ENCODE measurements around the gene GALNT2.

GALNT2 gene

GRCh38 chr1:230310381-230311163 lies 243.5 kb downstream of the GALNT2 start:
- no peaks in the 10 kb centered on the region for H3K36me3 ChIP-seq (ENCODE audit: insufficient read depth, low read length)
- H3K4me2 ChIP-seq (ENCODE audit: low read depth, low read length, poor library complexity, severe bottlenecking): no peak overlapping the region
- no peak overlapping the region for H3K9ac ChIP-seq (ENCODE audit: low read depth, low read length, poor library complexity, severe bottlenecking)
- H2AFZ ChIP-seq (ENCODE audit: low read length): peak overlapping the region; percentile 58; the same call in 1 of the 2 replicates
- H3K9me3 ChIP-seq (ENCODE audit: insufficient read depth, low read depth, low read length): no peaks in the 10 kb centered on the region
- no peaks in the 10 kb centered on the region for H3F3A ChIP-seq (ENCODE audit: low read depth)
- H4K20me1 ChIP-seq (ENCODE audit: insufficient read depth, low read length, poor library complexity, severe bottlenecking): no peaks in the 10 kb centered on the region
- no peak for TF ChIP-seq EZH2phosphoT487 (IDR thresholded peaks at IDR 0.05; ENCODE audit: borderline replicate concordance)
- TF ChIP-seq CTCF (conservative IDR thresholded peaks at IDR 0.05; ENCODE audit: low read length): peak; percentile 93
- H3K27me3 ChIP-seq (ENCODE audit: insufficient read depth, low read length, poor library complexity, severe bottlenecking): no peaks in the 10 kb centered on the region
- no peak overlapping the region for H3K4me3 ChIP-seq (ENCODE audit: low read length, poor library complexity, severe bottlenecking)
- H3K9me2 ChIP-seq (replicated peaks; ENCODE audit: low read depth, low read length): no peaks in the 10 kb centered on the region
- H3K79me2 ChIP-seq (ENCODE audit: insufficient read depth, low read length): no peaks in the 10 kb centered on the region
- peaks cover 19% of the 10 kb centered on the region for H3K4me1 ChIP-seq (ENCODE audit: insufficient read depth, low read length, poor library complexity, severe bottlenecking)

GRCh38 chr1:230312676-230313075 lies 245.6 kb downstream of the GALNT2 start:
- Histone ChIP-seq H3F3A (ENCODE audit: low read depth) (no peaks in the 10 kb centered on the region), H3K9me2 (replicated peaks; ENCODE audit: low read depth, low read length) (no peaks in the 10 kb centered on the region), H3K4me3 (ENCODE audit: low read length, poor library complexity, severe bottlenecking) (no peak overlapping the region), H3K9ac (ENCODE audit: low read depth, low read length, poor library complexity, severe bottlenecking) (no peak overlapping the region), H2AFZ (ENCODE audit: low read length) (no peak overlapping the region), H3K79me2 (ENCODE audit: insufficient read depth, low read length) (no peaks in the 10 kb centered on the region), H4K20me1 (ENCODE audit: insufficient read depth, low read length, poor library complexity, severe bottlenecking) (no peaks in the 10 kb centered on the region), H3K27me3 (ENCODE audit: insufficient read depth, low read length, poor library complexity, severe bottlenecking) (no peaks in the 10 kb centered on the region), H3K4me1 (ENCODE audit: insufficient read depth, low read length, poor library complexity, severe bottlenecking) (peaks cover 8% of the 10 kb centered on the region), H3K4me2 (ENCODE audit: low read depth, low read length, poor library complexity, severe bottlenecking) (no peak overlapping the region), H3K9me3 (ENCODE audit: insufficient read depth, low read depth, low read length) (no peaks in the 10 kb centered on the region), H3K36me3 (ENCODE audit: insufficient read depth, low read length) (no peaks in the 10 kb centered on the region)
- TF ChIP-seq EZH2phosphoT487 (IDR thresholded peaks at IDR 0.05; ENCODE audit: borderline replicate concordance) (no peak), CTCF (conservative IDR thresholded peaks at IDR 0.05; ENCODE audit: low read length) (no peak)

- Histone ChIP-seq H3K79me2 (ENCODE audit: insufficient read depth, low read length) (no peaks in the 10 kb centered on the region), H3K36me3 (ENCODE audit: insufficient read depth, low read length) (no peaks in the 10 kb centered on the region), H3F3A (ENCODE audit: low read depth) (no peaks in the 10 kb centered on the region), H3K4me1 (ENCODE audit: insufficient read depth, low read length, poor library complexity, severe bottlenecking) (peaks cover 4% of the 10 kb centered on the region), H2AFZ (ENCODE audit: low read length) (no peak overlapping the region), H3K4me2 (ENCODE audit: low read depth, low read length, poor library complexity, severe bottlenecking) (no peak overlapping the region), H3K27me3 (ENCODE audit: insufficient read depth, low read length, poor library complexity, severe bottlenecking) (no peaks in the 10 kb centered on the region), H4K20me1 (ENCODE audit: insufficient read depth, low read length, poor library complexity, severe bottlenecking) (no peaks in the 10 kb centered on the region), H3K9me3 (ENCODE audit: insufficient read depth, low read depth, low read length) (no peaks in the 10 kb centered on the region), H3K9me2 (replicated peaks; ENCODE audit: low read depth, low read length) (no peaks in the 10 kb centered on the region), H3K4me3 (ENCODE audit: low read length, poor library complexity, severe bottlenecking) (no peak overlapping the region), H3K9ac (ENCODE audit: low read depth, low read length, poor library complexity, severe bottlenecking) (no peak overlapping the region)
- no peak for TF ChIP-seq EZH2phosphoT487 (IDR thresholded peaks at IDR 0.05; ENCODE audit: borderline replicate concordance)
- TF ChIP-seq CTCF (conservative IDR thresholded peaks at IDR 0.05; ENCODE audit: low read length): no peak
Observed at GRCh38 chr1:230313453-230314141, 246.6 kb downstream of the GALNT2 start.
